Measurements from ENCODE around the gene TUBGCP3. TPM values are rescaled to one million over a fixed set of nuclear protein-coding genes. Genes with fewer than 3 reads are reported as not detected.

Gene TUBGCP3
- total and polyA plus RNA-seq, 2 donors (not counting 1 experiment from before 2014, with no cell fraction given): 30.6 to 65.1 TPM

DNA sequence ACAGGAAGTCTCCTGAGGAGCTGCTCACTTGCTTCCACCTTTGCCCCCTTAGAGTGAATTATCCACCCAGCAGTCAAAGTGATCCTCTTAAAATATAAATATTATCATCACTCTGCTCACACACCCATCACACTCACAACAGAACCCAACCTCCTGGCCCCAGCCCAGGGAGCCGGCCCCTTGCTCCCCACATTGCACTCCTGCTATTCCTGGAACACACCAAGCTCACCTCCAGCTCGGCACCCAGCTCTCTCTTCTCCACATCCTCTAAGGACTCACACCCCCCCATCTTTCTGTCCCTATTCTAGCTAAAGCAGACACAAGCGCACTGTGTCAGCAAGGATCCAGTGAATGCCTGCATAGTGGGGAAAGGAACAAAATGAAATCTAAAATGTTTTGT is 7.0 kb downstream of the TUBGCP3 start:
- Mint-ChIP-seq H3K4me3 (no peak overlapping the region), H3K9me3 (ENCODE audit: insufficient read depth) (no peaks in the 10 kb centered on the region), H3K27me3 (no peaks in the 10 kb centered on the region), H3K27ac (no peak overlapping the region), H3K4me1 (peaks cover 55% of the 10 kb centered on the region)
- Histone ChIP-seq H3K79me2 (ENCODE audit: control insufficient read depth, insufficient read depth, low read length) (peaks cover 88% of the 10 kb centered on the region), H3K4me1 (ENCODE audit: control insufficient read depth in 2 of 2, insufficient read depth in 2 of 2, low read length in 2 of 2) (peaks cover 21 to 22% of the 10 kb centered on the region in 2 donors), H3K9me3 (ENCODE audit: control extremely low read depth in 1 of 3, control insufficient read depth in 2 of 3, insufficient read depth in 1 of 3, low read length in 2 of 3) (peaks cover 0 to 3% (median 0%) of the 10 kb centered on the region in 3 donors), H3K4me3 (ENCODE audit: control extremely low read depth in 1 of 5, extremely low read depth in 1 of 5, insufficient read depth in 1 of 5, low read depth in 2 of 5, low read length in 4 of 5) (no peak overlapping the region), H3K27me3 (replicated peaks in 1 of 4; ENCODE audit: control extremely low read depth in 1 of 4, control insufficient read depth in 3 of 4, insufficient read depth in 4 of 4, low read length in 3 of 4) (no peaks in the 10 kb centered on the region), H2AFZ (ENCODE audit: insufficient read depth, low read depth, low read length, poor library complexity, severe bottlenecking) (no peak overlapping the region), H3K36me3 (replicated peaks in 1 of 2; ENCODE audit: control extremely low read depth in 1 of 2, control insufficient read depth in 1 of 2, extremely low read depth in 1 of 2, insufficient read depth in 2 of 2, low read length in 1 of 2) (no peaks in the 10 kb centered on the region), H4K20me1 (ENCODE audit: control insufficient read depth, insufficient read depth, low read length, poor library complexity, severe bottlenecking) (peaks cover 27% of the 10 kb centered on the region), H3K27ac (ENCODE audit: low read length in 2 of 2) (no peak overlapping the region), H3K9ac (ENCODE audit: low read length) (no peak overlapping the region), H3K4me2 (replicated peaks; ENCODE audit: low read depth, low read length, poor library complexity, severe bottlenecking) (no peak overlapping the region)
- ChIA-PET CTCF (no interaction called here), POLR2A (no interaction called here)
- 88% methylated on average over 2 of the region's 3 CpGs for WGBS (ENCODE audit: insufficient coverage)
- intact Hi-C loops (cut with micrococcal nuclease): loop anchor here (10.0 kb wide), 1 partner anchor 1426 kb away; no protein-coding TSS in a partner anchor
- TF ChIP-seq EZH2 (IDR thresholded peaks at IDR 0.05; ENCODE audit: borderline replicate concordance, insufficient read depth, low read depth, low read length, poor library complexity, severe bottlenecking): no peak
- TF ChIP-seq, protein P1, sequence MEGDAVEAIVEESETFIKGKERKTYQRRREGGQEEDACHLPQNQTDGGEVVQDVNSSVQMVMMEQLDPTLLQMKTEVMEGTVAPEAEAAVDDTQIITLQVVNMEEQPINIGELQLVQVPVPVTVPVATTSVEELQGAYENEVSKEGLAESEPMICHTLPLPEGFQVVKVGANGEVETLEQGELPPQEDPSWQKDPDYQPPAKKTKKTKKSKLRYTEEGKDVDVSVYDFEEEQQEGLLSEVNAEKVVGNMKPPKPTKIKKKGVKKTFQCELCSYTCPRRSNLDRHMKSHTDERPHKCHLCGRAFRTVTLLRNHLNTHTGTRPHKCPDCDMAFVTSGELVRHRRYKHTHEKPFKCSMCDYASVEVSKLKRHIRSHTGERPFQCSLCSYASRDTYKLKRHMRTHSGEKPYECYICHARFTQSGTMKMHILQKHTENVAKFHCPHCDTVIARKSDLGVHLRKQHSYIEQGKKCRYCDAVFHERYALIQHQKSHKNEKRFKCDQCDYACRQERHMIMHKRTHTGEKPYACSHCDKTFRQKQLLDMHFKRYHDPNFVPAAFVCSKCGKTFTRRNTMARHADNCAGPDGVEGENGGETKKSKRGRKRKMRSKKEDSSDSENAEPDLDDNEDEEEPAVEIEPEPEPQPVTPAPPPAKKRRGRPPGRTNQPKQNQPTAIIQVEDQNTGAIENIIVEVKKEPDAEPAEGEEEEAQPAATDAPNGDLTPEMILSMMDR (IDR thresholded peaks at IDR 0.05): no peak
- DNase-seq: no peak
- ATAC-seq (ENCODE audit: low read depth): no peak

DNA sequence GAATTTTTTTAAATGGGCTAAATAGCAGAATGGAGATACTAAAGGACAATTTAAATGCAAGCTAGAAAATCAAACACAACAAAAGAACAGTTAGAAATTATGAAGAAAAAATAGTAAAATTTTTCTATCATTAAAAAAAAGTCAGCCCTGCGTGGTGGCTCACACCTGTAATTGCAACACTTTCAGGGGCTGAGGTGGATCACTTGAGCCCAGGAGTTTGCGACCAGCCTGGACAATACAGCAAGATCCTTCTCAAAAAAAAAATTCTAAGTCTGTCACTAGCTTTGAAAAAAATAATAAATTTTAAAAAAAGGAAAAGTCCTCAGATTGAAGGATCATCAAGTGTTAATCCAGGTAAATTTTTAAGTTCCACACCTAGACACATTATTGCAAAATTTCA is 7.7 kb downstream of the TUBGCP3 start:
- no peak for ATAC-seq (ENCODE audit: low read depth)
- Mint-ChIP-seq H3K4me1 (peaks cover 59% of the 10 kb centered on the region), H3K27me3 (no peaks in the 10 kb centered on the region), H3K9me3 (ENCODE audit: insufficient read depth) (no peaks in the 10 kb centered on the region), H3K27ac (no peak overlapping the region), H3K4me3 (no peak overlapping the region)
- H3K9ac ChIP-seq (ENCODE audit: low read length): no peak overlapping the region
- no CpG with 5 or more reads among the region's 2 CpGs for WGBS (ENCODE audit: insufficient coverage)
- H3K9me3 ChIP-seq (ENCODE audit: control extremely low read depth in 1 of 3, control insufficient read depth in 2 of 3, insufficient read depth in 1 of 3, low read length in 2 of 3): peaks cover 0 to 3% (median 0%) of the 10 kb centered on the region in 3 donors
- no peak overlapping the region for H2AFZ ChIP-seq (ENCODE audit: insufficient read depth, low read depth, low read length, poor library complexity, severe bottlenecking)
- H3K27ac ChIP-seq (ENCODE audit: low read length in 2 of 2): no peak overlapping the region
- CTCF ChIA-PET: no interaction called here
- intact Hi-C loops (cut with micrococcal nuclease): loop anchor here (10.0 kb wide), 1 partner anchor 1425 kb away; no protein-coding TSS in a partner anchor
- POLR2A ChIA-PET: no interaction called here
- no peaks in the 10 kb centered on the region for H3K36me3 ChIP-seq (replicated peaks in 1 of 2; ENCODE audit: control extremely low read depth in 1 of 2, control insufficient read depth in 1 of 2, extremely low read depth in 1 of 2, insufficient read depth in 2 of 2, low read length in 1 of 2)
- no peaks in the 10 kb centered on the region for H3K27me3 ChIP-seq (replicated peaks in 1 of 4; ENCODE audit: control extremely low read depth in 1 of 4, control insufficient read depth in 3 of 4, insufficient read depth in 4 of 4, low read length in 3 of 4)
- peaks cover 34% of the 10 kb centered on the region for H4K20me1 ChIP-seq (ENCODE audit: control insufficient read depth, insufficient read depth, low read length, poor library complexity, severe bottlenecking)
- peaks cover 88% of the 10 kb centered on the region for H3K79me2 ChIP-seq (ENCODE audit: control insufficient read depth, insufficient read depth, low read length)
- no peak overlapping the region for H3K4me3 ChIP-seq (ENCODE audit: control extremely low read depth in 1 of 5, extremely low read depth in 1 of 5, insufficient read depth in 1 of 5, low read depth in 2 of 5, low read length in 4 of 5)
- TF ChIP-seq EZH2 (IDR thresholded peaks at IDR 0.05; ENCODE audit: borderline replicate concordance, insufficient read depth, low read depth, low read length, poor library complexity, severe bottlenecking): no peak
- TF ChIP-seq, protein P1 (IDR thresholded peaks at IDR 0.05): no peak
- H3K4me2 ChIP-seq (replicated peaks; ENCODE audit: low read depth, low read length, poor library complexity, severe bottlenecking): no peak overlapping the region
- DNase-seq: no peak
- peaks cover 27 to 28% of the 10 kb centered on the region in 2 donors for H3K4me1 ChIP-seq (ENCODE audit: control insufficient read depth in 2 of 2, insufficient read depth in 2 of 2, low read length in 2 of 2)

All from B cell (primary cell).